AG08395 (cell line): ENCODE measurements around the gene PRKAG2.
A peak's percentile ranks its signal among the peaks of the same experiment; 100 is the strongest.
"Not testable (repeated sequence)": the region's sequence is repeated elsewhere in the genome, so short reads cannot be mapped to it uniquely, and the experiment has no call there.

Experiments used
- DNase-seq: peaks from one replicate; pipeline ENCODE4 v3.0.0; 2012; ENCODE audit warnings: mixed read lengths, low spot score

PRKAG2 gene

DNA sequence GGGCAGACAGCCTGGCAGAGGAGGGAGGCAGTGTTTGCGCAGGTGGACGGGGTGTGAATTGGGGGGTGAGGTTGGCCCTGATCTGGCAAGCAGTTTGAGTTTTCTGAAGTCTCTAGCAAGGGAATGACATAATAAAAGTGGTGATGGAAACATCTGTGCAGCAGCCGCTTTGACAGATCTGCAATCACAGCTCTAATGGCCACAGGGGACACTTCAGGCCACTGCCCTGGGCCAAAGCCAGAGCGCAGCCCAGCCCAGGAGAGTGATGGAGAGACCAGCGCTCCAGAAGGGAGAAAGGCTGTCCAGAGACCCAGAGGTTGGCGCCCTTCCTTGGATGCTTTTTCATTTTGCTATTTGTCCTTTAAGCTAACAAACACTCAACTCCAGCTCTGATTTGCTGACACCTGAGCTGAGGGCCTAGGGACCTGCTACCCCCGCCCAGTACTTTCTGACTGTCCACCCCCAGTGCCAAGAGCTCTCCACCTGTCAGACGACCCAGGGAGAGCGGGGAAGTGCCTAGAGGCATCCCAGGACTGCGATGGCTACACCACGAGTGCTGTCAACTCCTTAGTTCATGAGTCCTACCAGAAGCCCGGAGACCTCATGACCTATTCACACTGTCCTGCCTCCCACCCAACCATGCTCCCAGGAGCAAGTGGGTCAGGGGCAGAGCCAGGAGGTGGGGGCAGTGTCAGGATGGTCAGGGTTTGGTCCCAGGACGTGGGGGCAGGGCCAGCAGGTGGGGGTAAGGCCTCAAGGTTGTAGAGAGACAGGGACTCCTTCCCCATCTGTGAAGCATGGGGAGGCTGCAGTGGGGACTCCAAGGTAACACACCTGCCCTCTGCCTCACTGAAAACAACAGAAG lies 112.6 kb downstream of the PRKAG2 start:
- no peak for DNase-seq

DNA sequence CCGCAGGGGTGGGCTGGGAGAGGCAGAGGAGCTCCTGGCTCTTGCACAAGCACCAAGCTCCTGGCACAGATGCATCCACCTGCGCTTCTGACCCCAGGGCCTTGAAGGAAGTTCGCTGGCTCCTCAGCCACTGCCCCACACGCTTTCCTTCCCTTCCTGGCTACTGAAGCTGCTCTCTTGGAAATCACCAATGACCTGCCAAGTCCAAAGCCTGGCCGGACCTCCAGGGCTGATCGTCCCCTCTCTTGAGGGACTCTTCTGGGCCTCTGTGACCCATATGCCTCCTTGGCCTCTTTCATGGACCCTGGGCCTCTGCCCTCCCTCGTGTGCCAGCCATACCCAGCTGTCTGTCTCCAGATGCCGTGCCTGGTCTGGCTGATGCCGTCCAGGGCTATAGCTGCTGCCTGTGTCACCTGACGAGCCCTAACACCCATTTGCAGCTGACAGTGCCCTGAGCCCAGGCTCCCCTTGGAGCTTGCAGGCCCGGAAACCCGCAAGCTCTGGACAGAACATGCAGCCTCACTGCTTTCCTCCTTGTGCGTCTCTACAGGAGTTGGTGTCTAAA lies 113.4 kb downstream of the PRKAG2 start:
- DNase-seq, result no peak

- no peak for DNase-seq
Measured at GRCh38 chr7:151762583-151763245, 114.2 kb downstream of the PRKAG2 start.

DNA sequence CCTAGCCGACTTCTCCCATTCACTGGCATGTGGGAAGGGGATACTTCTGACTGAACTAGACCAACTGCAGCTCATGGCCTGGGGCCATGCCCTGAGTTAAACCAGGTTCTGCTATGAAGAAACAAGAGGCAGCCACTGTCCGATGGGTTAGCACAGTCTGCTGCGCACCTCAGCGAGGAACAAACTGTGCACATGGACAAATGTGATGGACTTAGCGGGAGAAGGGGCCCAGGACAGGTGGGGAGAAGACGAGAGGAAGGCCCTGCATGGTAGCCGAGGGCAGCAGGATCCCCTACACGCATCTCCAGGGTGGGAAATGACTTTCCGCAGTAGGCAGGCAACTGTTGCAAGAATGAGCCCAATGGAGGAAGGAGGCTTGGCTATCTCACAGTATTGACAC lies 115.0 kb downstream of the PRKAG2 start:
- no peak for DNase-seq

- no peak for DNase-seq
Measured at GRCh38 chr7:151761231-151761630, 115.7 kb downstream of the PRKAG2 start.

GRCh38 chr7:151759591-151760042 lies 117.3 kb downstream of the PRKAG2 start:
- DNase-seq, result peak; percentile 79

DNA sequence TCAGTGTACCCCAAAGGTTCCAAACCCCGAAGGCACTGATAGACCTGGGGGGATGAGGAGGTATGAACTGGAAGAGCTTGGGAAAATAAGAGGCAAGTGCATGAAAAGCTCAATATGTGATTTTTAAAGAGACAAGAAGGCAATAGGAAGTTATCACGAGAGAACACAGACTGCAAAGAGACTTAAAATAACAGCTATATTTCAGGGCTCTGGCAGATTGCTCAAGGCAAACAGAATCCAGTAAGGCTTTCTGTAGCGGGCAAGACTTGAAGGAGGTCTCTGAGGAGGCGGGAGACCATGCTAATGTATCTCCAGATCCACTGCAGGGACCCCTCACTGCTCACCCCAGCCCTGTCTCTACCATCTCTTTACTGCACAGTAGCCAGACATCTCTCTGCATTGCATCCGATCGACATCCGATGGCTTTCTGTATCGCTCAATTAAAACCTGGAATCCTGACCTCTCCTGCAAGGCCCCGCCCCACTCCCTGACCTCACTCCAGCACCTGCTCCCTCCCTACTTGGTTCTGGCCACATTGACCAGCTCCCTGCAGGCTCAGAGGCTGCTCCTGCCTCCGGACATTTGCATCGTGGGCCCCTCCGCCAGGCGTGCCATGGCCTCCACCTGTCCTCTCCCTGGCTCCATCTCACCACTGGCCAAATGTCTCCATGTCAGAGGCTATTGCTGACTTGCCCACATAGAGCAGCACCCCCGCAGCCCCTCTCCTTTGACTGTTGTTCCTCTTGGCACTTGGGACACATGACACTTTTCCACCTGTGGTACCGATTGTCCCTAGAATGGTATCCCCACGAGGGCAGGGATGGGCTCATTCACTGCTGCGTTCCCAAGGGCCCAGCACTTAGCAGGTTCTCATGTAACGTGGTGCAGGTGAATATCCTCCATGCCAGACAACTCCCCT lies 118.0 kb downstream of the PRKAG2 start:
- no peak for DNase-seq

DNA sequence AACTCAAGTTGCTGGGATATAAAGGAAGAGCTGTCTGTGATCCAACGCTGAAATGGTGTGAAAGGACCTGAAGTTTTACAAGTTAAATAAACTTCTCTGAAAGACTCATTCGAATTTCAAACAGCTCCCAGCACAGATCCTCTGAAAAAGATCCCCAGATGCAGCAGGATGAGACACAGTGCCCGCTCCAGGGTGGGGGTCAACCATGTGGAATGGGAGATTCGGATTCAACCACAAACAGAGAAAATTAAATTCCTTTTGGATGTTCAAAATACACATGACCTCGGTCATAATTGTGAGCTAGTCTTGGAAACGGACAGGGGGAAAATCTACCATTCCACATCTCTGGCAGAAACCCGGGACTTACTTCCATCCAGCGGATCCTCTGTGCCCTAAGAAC lies 119.6 kb downstream of the PRKAG2 start:
- DNase-seq, result peak; percentile 56

- no peak for DNase-seq
Measured at GRCh38 chr7:151756866-151757265, 120.0 kb downstream of the PRKAG2 start.

GRCh38 chr7:151756076-151756731 lies 120.7 kb downstream of the PRKAG2 start:
- DNase-seq, result no peak

- peak; percentile 19 for DNase-seq
Measured at GRCh38 chr7:151755131-151755801, 121.6 kb downstream of the PRKAG2 start.

- DNase-seq, result no peak
Measured at GRCh38 chr7:151754688-151755130, 122.2 kb downstream of the PRKAG2 start.

DNA sequence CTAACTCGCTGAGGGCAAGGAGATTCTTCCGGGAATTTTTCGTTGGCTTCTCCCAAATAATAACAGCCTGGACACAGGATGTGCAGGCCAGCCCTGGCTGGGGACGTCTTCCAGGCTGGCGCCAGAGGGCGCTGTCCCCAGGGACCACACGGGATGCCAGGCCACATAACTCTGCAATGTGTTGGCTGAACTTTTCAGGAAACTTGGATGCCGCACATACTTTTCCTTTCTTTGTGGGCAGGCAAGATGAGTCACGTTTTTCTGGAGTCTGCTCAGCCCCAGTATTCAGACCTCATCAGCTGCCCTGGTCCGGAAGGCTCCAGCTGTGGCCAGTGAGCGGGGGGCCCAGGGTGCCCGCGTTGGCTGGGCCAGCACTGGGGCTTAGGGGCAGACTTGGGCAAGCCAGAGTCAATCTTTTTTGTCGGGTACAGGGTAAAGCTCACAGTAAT lies 122.7 kb downstream of the PRKAG2 start:
- DNase-seq, result peak; percentile 98

- DNase-seq, result no peak
Measured at GRCh38 chr7:151752816-151753595, 123.9 kb downstream of the PRKAG2 start.

GRCh38 chr7:151752037-151752436 lies 124.9 kb downstream of the PRKAG2 start:
- no peak for DNase-seq

GRCh38 chr7:151748733-151749132 lies 128.2 kb downstream of the PRKAG2 start:
- no peak for DNase-seq

DNA sequence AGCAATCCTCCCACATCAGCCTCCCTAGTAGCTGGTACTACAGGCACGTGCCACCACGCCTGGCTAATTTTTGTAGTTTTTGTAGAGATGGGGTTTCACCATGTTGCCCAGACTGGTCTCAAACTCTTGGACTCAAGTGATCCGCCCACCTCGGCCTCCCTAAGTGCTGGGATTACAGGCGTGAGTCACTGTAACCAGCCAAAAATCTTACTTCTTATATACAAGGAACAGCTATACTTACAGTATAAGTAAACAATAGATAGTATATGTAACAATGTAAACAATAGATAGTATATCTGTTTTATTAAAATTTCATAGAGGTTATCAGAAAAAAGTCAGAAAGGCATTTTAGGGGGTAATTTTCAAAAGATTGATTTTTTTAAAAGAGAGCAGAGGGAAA lies 128.9 kb downstream of the PRKAG2 start:
- not testable (repeated sequence) for DNase-seq

GRCh38 chr7:151745706-151746105 lies 131.2 kb downstream of the PRKAG2 start:
- DNase-seq, result no peak
